H1 (cell line): ENCODE results near the gene NAB1. TPM values are rescaled to one million over a fixed set of nuclear protein-coding genes. Genes with fewer than 3 reads are reported as not detected.

Source experiments
- CTBP2 ChIP-seq: IDR thresholded peaks from 2 replicates; pipeline ENCODE4 v1.7.0; 2011; ENCODE audit warnings: borderline replicate concordance, mild to moderate bottlenecking, moderate library complexity, mixed read lengths, low read length; ENCODE audit not compliant: insufficient read depth, insufficient read length
- polyA plus RNA-seq, 7 experiments: library from polyadenylated mRNA; depleted of rRNA in 3 of 7; stranded (reverse) in 5 of 7; unstranded in 2 of 7; fragments of >200 nt in 5 of 7; fragments of 200-250 nt in 2 of 7; gene quantifications; 1 replicate in 5 of 7; 2 replicates in 1 of 7; 4 replicates in 1 of 7; pipeline versions ENCODE4 v1.2.1 to v1.2.3, GENCODE V29; 2011 to 2013; ENCODE audit warnings: missing spikeins in 2 of 7, mixed read lengths in 2 of 7
- total RNA-seq: library from RNA; stranded (reverse); fragmentation: NEBNext Ultra II Directional; extraction: Animal tissue kit (Norgen Biotek cat#: 25700); gene quantifications from 2 replicates; pipeline ENCODE4 v1.2.1, GENCODE V29; 2021
- TF ChIP-seq, protein P1 (sequence below): IDR thresholded peaks from 2 replicates; pipeline ENCODE4 v1.6.1; 2012; ENCODE audit warnings: low read length, inconsistent platforms

The NAB1 gene
- total and polyA plus RNA-seq, 2 of the 8 experiments (the other 6 are each of a cell fraction or from before 2014, with no cell fraction given), result 8.5 to 28.6 TPM

DNA sequence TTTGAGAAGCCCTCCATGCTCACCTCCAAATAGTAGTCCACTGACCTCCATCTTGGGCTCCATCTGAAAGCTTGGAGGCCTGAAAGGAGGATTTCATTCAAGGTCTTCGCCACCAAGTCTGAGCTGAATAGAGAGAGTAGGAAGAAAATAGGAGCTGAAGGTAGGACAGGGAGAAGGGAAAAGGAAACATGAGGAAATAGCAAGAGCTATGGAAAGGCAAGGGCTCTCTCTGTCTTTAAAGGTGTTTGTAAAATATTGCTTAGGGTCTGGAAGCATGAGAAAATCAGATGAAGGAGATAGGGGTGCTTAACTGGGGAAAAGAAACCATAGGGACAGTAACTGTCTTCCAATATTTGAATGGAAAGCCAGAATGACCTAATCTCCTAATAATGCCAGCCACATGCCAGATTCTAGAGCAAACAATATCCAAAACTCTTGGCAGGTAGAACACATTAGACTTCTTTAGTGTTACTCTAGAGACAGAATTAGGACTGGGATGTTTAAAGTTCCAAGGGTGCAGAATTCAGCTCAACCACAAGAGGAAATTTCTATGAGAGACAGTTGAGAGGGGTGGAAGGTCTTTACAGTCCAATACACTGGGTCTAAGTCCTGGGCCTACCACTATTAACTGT lies 67.4 kb downstream of the NAB1 start (continued):
- no peak for TF ChIP-seq CTBP2
- TF ChIP-seq, protein P1, sequence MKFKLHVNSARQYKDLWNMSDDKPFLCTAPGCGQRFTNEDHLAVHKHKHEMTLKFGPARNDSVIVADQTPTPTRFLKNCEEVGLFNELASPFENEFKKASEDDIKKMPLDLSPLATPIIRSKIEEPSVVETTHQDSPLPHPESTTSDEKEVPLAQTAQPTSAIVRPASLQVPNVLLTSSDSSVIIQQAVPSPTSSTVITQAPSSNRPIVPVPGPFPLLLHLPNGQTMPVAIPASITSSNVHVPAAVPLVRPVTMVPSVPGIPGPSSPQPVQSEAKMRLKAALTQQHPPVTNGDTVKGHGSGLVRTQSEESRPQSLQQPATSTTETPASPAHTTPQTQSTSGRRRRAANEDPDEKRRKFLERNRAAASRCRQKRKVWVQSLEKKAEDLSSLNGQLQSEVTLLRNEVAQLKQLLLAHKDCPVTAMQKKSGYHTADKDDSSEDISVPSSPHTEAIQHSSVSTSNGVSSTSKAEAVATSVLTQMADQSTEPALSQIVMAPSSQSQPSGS, result no peak
